Thymus (tissue), 11 donors: ENCODE results near the gene LIN37. TPM values are rescaled to one million over a fixed set of nuclear protein-coding genes. Genes with fewer than 3 reads are reported as not detected.

ENCODE experiments used
- DNase-seq, 9 donors: peaks; one replicate each; pipeline ENCODE4 v3.0.0-alpha.2; 2013; ENCODE audit warnings: low spot score in 9 of 9, low read depth in 6 of 9, missing footprints in 1 of 9
- H3K27ac ChIP-seq, 2 donors: one replicate each; pipeline ENCODE4 v1.5.1; 2013; ENCODE audit warnings: control low read depth in 1 of 2, low read depth in 1 of 2, low read length in 1 of 2, mild to moderate bottlenecking in 1 of 2, moderate library complexity in 1 of 2
- H3K27me3 ChIP-seq, 2 donors: one replicate each; pipeline ENCODE4 v1.5.1; 2013; ENCODE audit warnings: low read length in 1 of 2; ENCODE audit not compliant: control insufficient read depth in 2 of 2, insufficient read depth in 1 of 2
- H3K36me3 ChIP-seq, 2 donors: one replicate each; pipeline ENCODE4 v1.5.1; 2013; ENCODE audit warnings: low read length in 1 of 2, mild to moderate bottlenecking in 1 of 2, moderate library complexity in 1 of 2; ENCODE audit not compliant: control insufficient read depth in 2 of 2, insufficient read depth in 2 of 2
- H3K4me1 ChIP-seq, 2 donors: one replicate each; pipeline ENCODE4 v1.5.1; 2013; ENCODE audit warnings: low read length in 2 of 2; ENCODE audit not compliant: control insufficient read depth in 2 of 2, insufficient read depth in 2 of 2
- H3K4me3 ChIP-seq, 2 donors: one replicate each; pipeline ENCODE4 v1.5.1; 2013; ENCODE audit warnings: low read length in 2 of 2, control low read depth in 1 of 2, mild to moderate bottlenecking in 1 of 2
- H3K9me3 ChIP-seq, 2 donors: one replicate each; pipeline ENCODE4 v1.5.1; 2013; ENCODE audit warnings: low read length in 1 of 2, mild to moderate bottlenecking in 1 of 2; ENCODE audit not compliant: control insufficient read depth in 2 of 2, insufficient read depth in 1 of 2
- WGBS: extraction: QIAGEN DNeasy Blood & Tissue Kit; methylation state at CpG from one replicate; pipeline ENCODE4 v1.1.7; 2013; 5-methylcytosine and 5-hydroxymethylcytosine counted together
- polyA plus RNA-seq: library from polyadenylated mRNA; stranded (reverse); fragments of 200-250 nt; gene quantifications from one replicate; pipeline ENCODE4 v1.2.3, GENCODE V29; 2013
- total RNA-seq: library from RNA; stranded (reverse); fragments of 120-200 nt; gene quantifications from one replicate; pipeline ENCODE4 v1.2.4, GENCODE V29; 2013
- donor health status: healthy.

The LIN37 gene
- total and polyA plus RNA-seq, 2 donors = 7.6 to 24.2 TPM

DNA sequence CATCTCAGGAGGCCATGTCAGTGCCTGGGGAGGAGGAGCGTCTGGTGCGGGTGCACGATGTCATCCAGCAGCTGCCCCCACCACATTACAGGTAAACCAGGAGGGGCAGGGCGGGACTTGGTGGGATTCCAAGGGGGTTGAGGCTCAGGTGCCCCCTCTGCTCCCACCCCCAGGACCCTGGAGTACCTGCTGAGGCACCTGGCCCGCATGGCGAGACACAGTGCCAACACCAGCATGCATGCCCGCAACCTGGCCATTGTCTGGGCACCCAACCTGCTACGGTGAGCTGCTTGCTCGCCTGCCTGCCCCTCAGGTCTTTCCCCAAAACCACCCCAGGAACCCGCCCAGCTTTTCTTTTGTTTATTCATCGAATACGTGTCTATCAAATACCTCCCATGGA lies 34.2 kb downstream of the LIN37 start:
- Histone ChIP-seq H3K36me3 (peaks cover 45 to 91% of the 10 kb centered on the region in 2 donors), H3K4me1 (no peaks in the 10 kb centered on the region), H3K27me3 (no peaks in the 10 kb centered on the region), H3K9me3 (no peaks in the 10 kb centered on the region), H3K27ac (no peak overlapping the region), H3K4me3 (no peak overlapping the region)
- WGBS = 97% methylated on average over 12 of the region's 12 CpGs
- no peak for DNase-seq

DNA sequence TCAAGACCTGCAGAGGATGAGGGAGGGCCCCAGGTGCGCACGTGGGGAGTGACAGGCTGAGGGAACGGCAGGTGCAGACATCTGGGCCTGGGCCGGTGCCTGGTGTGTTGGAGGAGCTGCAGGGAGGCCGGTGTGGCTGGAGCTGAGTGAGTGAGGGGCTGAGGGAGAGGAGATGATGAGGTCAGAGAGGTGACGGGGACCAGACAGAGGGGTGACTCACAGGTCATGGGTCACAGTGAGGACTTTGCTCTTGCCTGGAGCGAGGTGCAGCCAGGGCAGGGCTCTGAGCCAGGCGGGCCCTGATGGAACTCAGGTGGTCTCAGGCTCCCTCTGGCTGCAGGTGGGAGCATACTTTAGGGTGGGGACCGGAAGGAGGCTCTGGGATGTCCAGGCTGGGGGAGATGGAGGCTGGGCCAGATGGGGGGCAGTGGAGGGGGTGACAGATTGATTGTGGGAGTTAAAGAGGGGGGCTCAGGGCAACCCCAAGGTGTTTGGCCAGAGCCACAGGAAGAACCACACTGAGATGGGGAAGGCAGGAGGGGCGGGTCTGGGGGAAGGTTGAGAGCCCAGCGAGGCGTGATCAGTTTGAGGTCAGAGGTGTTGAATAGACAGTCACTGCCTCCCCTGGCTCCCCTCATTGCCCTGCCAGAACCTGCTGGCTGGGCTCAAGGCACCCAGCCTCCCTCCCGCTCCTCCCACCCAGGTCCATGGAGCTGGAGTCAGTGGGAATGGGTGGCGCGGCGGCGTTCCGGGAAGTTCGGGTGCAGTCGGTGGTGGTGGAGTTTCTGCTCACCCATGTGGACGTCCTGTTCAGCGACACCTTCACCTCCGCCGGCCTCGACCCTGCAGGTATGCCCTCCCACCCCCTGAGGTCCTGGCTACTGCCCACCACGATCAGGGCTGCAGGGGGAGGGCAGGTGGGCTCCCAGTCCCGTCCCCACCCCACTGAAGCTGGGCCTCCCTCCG lies 35.4 kb downstream of the LIN37 start:
- 96% methylated on average over 28 of the region's 28 CpGs for WGBS
- Histone ChIP-seq H3K27me3 (no peaks in the 10 kb centered on the region), H3K4me3 (no peak overlapping the region), H3K36me3 (peaks cover 36 to 87% of the 10 kb centered on the region in 2 donors), H3K27ac (no peak overlapping the region), H3K4me1 (no peaks in the 10 kb centered on the region), H3K9me3 (no peaks in the 10 kb centered on the region)
- DNase-seq = no peak

GRCh38 chr19:35784503-35785338 lies 36.3 kb downstream of the LIN37 start:
- H3K36me3 ChIP-seq = peaks cover 31 to 81% of the 10 kb centered on the region in 2 donors
- no peak overlapping the region for H3K4me3 ChIP-seq
- 90% methylated on average over 45 of the region's 45 CpGs for WGBS
- H3K9me3 ChIP-seq = no peaks in the 10 kb centered on the region
- no peak for DNase-seq
- no peaks in the 10 kb centered on the region for H3K27me3 ChIP-seq
- H3K4me1 ChIP-seq = no peaks in the 10 kb centered on the region
- H3K27ac ChIP-seq = no peak overlapping the region

- Histone ChIP-seq H3K4me1 (no peaks in the 10 kb centered on the region), H3K36me3 (peaks cover 27 to 75% of the 10 kb centered on the region in 2 donors), H3K9me3 (no peaks in the 10 kb centered on the region), H3K27ac (no peak overlapping the region), H3K4me3 (no peak overlapping the region), H3K27me3 (no peaks in the 10 kb centered on the region)
- WGBS = 98% methylated on average over 10 of the region's 10 CpGs
- DNase-seq = no peak
Observed at GRCh38 chr19:35785339-35785627, 36.9 kb downstream of the LIN37 start.

GRCh38 chr19:35786299-35787160 lies 38.2 kb downstream of the LIN37 start:
- Histone ChIP-seq H3K4me3 (no peak overlapping the region), H3K9me3 (no peaks in the 10 kb centered on the region), H3K4me1 (no peaks in the 10 kb centered on the region), H3K27me3 (no peaks in the 10 kb centered on the region), H3K36me3 (peaks cover 22 to 63% of the 10 kb centered on the region in 2 donors), H3K27ac (no peak overlapping the region)
- no peak for DNase-seq
- 97% methylated on average over 31 of the region's 31 CpGs for WGBS

DNA sequence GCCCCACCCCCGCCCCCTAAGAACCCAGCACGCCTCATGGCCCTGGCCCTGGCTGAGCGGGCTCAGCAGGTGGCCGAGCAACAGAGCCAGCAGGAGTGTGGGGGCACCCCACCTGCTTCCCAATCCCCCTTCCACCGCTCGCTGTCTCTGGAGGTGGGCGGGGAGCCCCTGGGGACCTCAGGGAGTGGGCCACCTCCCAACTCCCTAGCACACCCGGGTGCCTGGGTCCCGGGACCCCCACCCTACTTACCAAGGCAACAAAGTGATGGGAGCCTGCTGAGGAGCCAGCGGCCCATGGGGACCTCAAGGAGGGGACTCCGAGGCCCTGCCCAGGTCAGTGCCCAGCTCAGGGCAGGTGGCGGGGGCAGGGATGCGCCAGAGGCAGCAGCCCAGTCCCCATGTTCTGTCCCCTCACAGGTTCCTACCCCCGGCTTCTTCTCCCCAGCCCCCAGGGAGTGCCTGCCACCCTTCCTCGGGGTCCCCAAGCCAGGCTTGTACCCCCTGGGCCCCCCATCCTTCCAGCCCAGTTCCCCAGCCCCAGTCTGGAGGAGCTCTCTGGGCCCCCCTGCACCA lies 38.9 kb downstream of the LIN37 start:
- DNase-seq = no peak
- Histone ChIP-seq H3K36me3 (peaks cover 17 to 55% of the 10 kb centered on the region in 2 donors), H3K27me3 (no peaks in the 10 kb centered on the region), H3K9me3 (no peaks in the 10 kb centered on the region), H3K4me1 (no peaks in the 10 kb centered on the region), H3K27ac (no peak overlapping the region), H3K4me3 (no peak overlapping the region)
- WGBS = 98% methylated on average over 15 of the region's 15 CpGs

DNA sequence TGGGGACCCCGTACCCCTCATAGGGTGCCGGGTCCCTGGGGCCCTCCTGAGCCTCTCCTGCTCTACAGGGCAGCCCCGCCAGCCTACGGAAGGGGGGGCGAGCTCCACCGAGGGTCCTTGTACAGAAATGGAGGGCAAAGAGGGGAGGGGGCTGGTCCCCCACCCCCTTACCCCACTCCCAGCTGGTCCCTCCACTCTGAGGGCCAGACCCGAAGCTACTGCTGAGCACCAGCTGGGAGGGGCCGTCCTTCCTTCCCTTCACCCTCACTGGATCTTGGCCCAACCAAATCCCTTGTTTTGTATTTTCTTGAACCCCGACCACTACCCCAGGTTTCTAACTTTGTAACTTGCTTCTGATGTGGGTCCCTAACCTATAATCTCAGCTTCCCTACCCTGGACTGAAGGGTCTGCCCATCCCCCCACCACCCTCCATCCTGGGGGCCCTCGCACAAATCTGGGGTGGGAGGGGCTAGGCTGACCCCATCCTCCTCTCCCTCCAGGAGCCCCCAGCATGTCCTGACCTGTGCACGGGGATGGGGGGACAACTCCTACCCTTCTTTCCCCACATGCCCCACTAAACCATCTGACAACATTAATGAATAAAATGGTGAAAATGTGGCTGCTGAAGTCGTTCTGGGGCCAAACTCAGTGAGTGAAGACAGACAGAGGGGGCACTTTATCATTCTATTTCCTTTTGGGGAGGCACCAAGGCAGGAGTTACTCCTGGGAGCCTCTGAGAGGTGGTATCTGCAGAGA lies 40.0 kb downstream of the LIN37 start:
- no peak for DNase-seq
- H3K27ac ChIP-seq = no peak overlapping the region

More for the DNA sequence above, 40.0 kb downstream of the LIN37 start:
- peaks cover 8 to 44% of the 10 kb centered on the region in 2 donors for H3K36me3 ChIP-seq
- no peaks in the 10 kb centered on the region for H3K9me3 ChIP-seq
- no peaks in the 10 kb centered on the region for H3K27me3 ChIP-seq
- H3K4me1 ChIP-seq = no peaks in the 10 kb centered on the region
- no peak overlapping the region for H3K4me3 ChIP-seq
- 93% methylated on average over 12 of the region's 12 CpGs for WGBS
